Natural killer cell (primary cell): ENCODE data around the gene DNMT3B. TPM values are rescaled to one million over a fixed set of nuclear protein-coding genes. Genes with fewer than 3 reads are reported as not detected.

Experiments
- ATAC-seq, 3 donors: fragments of 150-1000 bp in 2 of 3; fragments of 200-7000 bp in 1 of 3; cut with Tn5 transposase; 1 replicate in 1 of 3; 2 replicates in 2 of 3; pipeline ENCODE4 v1.10.0; 2021; ENCODE audit warnings: mild to moderate bottlenecking in 2 of 3, moderate library complexity in 2 of 3
- DNase-seq, 2 donors: peaks; one replicate each; pipeline versions ENCODE4 v3.0.0 to v3.0.0-alpha.2; 2013 to 2021; ENCODE audit warnings: mixed read lengths in 1 of 2
- H3K27ac ChIP-seq: one replicate; pipeline ENCODE4 v1.5.1; 2013; ENCODE audit warnings: mild to moderate bottlenecking, low read length
- H3K27me3 ChIP-seq: one replicate; pipeline ENCODE4 v1.6.1; 2013; ENCODE audit warnings: low read length; ENCODE audit not compliant: control insufficient read depth, insufficient read depth
- H3K36me3 ChIP-seq: one replicate; pipeline ENCODE4 v1.6.1; 2013; ENCODE audit warnings: low read length; ENCODE audit not compliant: control insufficient read depth, insufficient read depth
- H3K4me1 ChIP-seq: one replicate; pipeline ENCODE4 v1.6.1; 2013; ENCODE audit warnings: low read length; ENCODE audit not compliant: control insufficient read depth, insufficient read depth
- H3K4me3 ChIP-seq: one replicate; pipeline ENCODE4 v1.5.1; 2013; ENCODE audit warnings: low read length
- H3K9me3 ChIP-seq: one replicate; pipeline ENCODE4 v1.6.1; 2013; ENCODE audit warnings: low read length; ENCODE audit not compliant: control insufficient read depth, insufficient read depth
- H3K27ac Mint-ChIP-seq, 2 donors: one replicate each; pipeline ENCODE4 v1.8.0; 2022; ENCODE audit warnings: mild to moderate bottlenecking in 2 of 2, mixed read lengths in 2 of 2, moderate library complexity in 1 of 2
- H3K27me3 Mint-ChIP-seq, 2 donors: one replicate each; pipeline ENCODE4 v1.8.0; 2022; ENCODE audit warnings: low read depth in 2 of 2, mixed read lengths in 2 of 2
- H3K36me3 Mint-ChIP-seq: one replicate; pipeline ENCODE4 v1.8.0; 2022; ENCODE audit warnings: mixed read lengths
- H3K4me1 Mint-ChIP-seq, 2 donors: one replicate each; pipeline ENCODE4 v1.8.0; 2022; ENCODE audit warnings: mixed read lengths in 2 of 2
- H3K4me3 Mint-ChIP-seq: one replicate; pipeline ENCODE4 v1.8.0; 2022; ENCODE audit warnings: mild to moderate bottlenecking, moderate library complexity, mixed read lengths
- H3K9me3 Mint-ChIP-seq, 2 donors: one replicate each; pipeline ENCODE4 v1.8.0; 2022; ENCODE audit warnings: mixed read lengths in 2 of 2
- WGBS: methylation state at CpG from one replicate; pipeline ENCODE4 v1.1.7; 2013; ENCODE audit warnings: missing lambda C conversion rate; ENCODE audit not compliant: insufficient coverage; 5-methylcytosine and 5-hydroxymethylcytosine counted together
- intact Hi-C: fragments of 100-400 bp; cut with micrococcal nuclease; formaldehyde crosslinking; loops from one replicate; pipeline ENCODE4 v1.14.2; 2022
- total RNA-seq, 4 donors: library from RNA; stranded (reverse); fragments of 120-200 nt in 1 of 4; gene quantifications; one replicate each; pipeline versions ENCODE4 v1.2.3 to v1.2.4, GENCODE V29; 2013 to 2022
- TF ChIP-seq, protein P1 (sequence below): fragments of 200-600 bp; IDR thresholded peaks from one replicate; pipeline ENCODE4 v1.8.0; 2022; ENCODE audit warnings: antibody characterized with exemption

DNMT3B gene
- total RNA-seq, 3 donors from 2014 or later (not counting 1 experiment from before 2014, with no cell fraction given) = 0.42 to 0.68 (median 0.43) TPM

DNA sequence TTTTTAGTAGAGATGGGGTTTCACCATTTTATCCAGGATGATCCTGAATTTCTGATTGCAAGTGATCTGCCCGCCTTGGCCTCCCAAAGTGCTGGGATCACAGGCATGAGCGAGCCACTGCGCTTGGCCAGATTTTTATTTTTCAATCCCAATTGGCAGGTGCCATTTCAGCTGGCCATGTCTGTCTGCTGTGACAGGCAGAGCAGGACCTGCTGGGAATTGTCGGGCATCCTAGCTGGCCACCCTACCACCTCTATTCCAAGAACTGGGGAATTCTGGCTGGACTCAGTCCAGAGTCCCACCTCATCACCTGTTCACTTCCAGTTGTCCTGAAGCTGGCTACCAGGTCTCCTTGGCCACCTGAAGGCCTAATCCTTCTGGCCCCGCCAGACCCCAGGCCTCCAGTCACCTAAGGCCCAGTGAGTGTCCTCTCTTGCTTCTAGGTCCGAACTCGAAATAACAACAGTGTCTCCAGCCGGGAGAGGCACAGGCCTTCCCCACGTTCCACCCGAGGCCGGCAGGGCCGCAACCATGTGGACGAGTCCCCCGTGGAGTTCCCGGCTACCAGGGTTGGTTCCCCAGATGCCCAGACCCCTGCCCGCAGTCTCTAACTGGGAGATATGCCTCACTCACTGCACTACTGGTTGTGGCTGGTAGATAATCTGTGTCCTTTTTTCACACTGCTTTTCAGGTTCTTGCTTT lies 24.0 kb downstream of the DNMT3B start:
- no peak overlapping the region for H3K27ac Mint-ChIP-seq
- no peak overlapping the region for H3K4me3 ChIP-seq
- no peaks in the 10 kb centered on the region for H3K27me3 Mint-ChIP-seq
- H3K4me1 ChIP-seq = no peaks in the 10 kb centered on the region
- H3K36me3 Mint-ChIP-seq = no peaks in the 10 kb centered on the region
- 96% methylated on average over 16 of the region's 16 CpGs for WGBS
- no peaks in the 10 kb centered on the region for H3K9me3 ChIP-seq
- no peaks in the 10 kb centered on the region for H3K27me3 ChIP-seq
- DNase-seq (no peak), ATAC-seq (no peak)
- H3K4me3 Mint-ChIP-seq = no peak overlapping the region
- intact Hi-C loops = no loop called here
- H3K36me3 ChIP-seq = no peaks in the 10 kb centered on the region
- peaks cover 7 to 18% of the 10 kb centered on the region in 2 donors for H3K4me1 Mint-ChIP-seq
- TF ChIP-seq, protein P1, sequence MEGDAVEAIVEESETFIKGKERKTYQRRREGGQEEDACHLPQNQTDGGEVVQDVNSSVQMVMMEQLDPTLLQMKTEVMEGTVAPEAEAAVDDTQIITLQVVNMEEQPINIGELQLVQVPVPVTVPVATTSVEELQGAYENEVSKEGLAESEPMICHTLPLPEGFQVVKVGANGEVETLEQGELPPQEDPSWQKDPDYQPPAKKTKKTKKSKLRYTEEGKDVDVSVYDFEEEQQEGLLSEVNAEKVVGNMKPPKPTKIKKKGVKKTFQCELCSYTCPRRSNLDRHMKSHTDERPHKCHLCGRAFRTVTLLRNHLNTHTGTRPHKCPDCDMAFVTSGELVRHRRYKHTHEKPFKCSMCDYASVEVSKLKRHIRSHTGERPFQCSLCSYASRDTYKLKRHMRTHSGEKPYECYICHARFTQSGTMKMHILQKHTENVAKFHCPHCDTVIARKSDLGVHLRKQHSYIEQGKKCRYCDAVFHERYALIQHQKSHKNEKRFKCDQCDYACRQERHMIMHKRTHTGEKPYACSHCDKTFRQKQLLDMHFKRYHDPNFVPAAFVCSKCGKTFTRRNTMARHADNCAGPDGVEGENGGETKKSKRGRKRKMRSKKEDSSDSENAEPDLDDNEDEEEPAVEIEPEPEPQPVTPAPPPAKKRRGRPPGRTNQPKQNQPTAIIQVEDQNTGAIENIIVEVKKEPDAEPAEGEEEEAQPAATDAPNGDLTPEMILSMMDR = no peak
- no peak overlapping the region for H3K27ac ChIP-seq
- H3K9me3 Mint-ChIP-seq = no peaks in the 10 kb centered on the region

GRCh38 chr20:32787168-32787567 lies 25.0 kb downstream of the DNMT3B start:
- no peak overlapping the region for H3K27ac ChIP-seq
- no peaks in the 10 kb centered on the region for H3K9me3 Mint-ChIP-seq
- H3K4me1 ChIP-seq = no peaks in the 10 kb centered on the region
- H3K27me3 Mint-ChIP-seq = no peaks in the 10 kb centered on the region
- H3K36me3 Mint-ChIP-seq = no peaks in the 10 kb centered on the region
- intact Hi-C loops = no loop called here
- peaks cover 7 to 13% of the 10 kb centered on the region in 2 donors for H3K4me1 Mint-ChIP-seq
- no peak for ATAC-seq
- H3K4me3 ChIP-seq = no peak overlapping the region
- no peak overlapping the region for H3K4me3 Mint-ChIP-seq
- no peaks in the 10 kb centered on the region for H3K27me3 ChIP-seq
- 89% methylated on average over 16 of the region's 16 CpGs for WGBS
- TF ChIP-seq, protein P1 = no peak
- no peak overlapping the region for H3K27ac Mint-ChIP-seq
- no peaks in the 10 kb centered on the region for H3K36me3 ChIP-seq
- no peaks in the 10 kb centered on the region for H3K9me3 ChIP-seq
- DNase-seq = no peak

GRCh38 chr20:32789896-32790750 lies 27.9 kb downstream of the DNMT3B start:
- peaks cover 6% of the 10 kb centered on the region for H3K4me1 ChIP-seq
- Mint-ChIP-seq H3K27ac (no peak overlapping the region), H3K9me3 (no peaks in the 10 kb centered on the region), H3K4me3 (no peak overlapping the region), H3K27me3 (no peaks in the 10 kb centered on the region), H3K36me3 (no peaks in the 10 kb centered on the region), H3K4me1 (peaks cover 7 to 13% of the 10 kb centered on the region in 2 donors)
- TF ChIP-seq, protein P1 = peak; percentile 94
- no peak overlapping the region for H3K4me3 ChIP-seq
- no peak overlapping the region for H3K27ac ChIP-seq
- no peaks in the 10 kb centered on the region for H3K9me3 ChIP-seq
- no peaks in the 10 kb centered on the region for H3K36me3 ChIP-seq
- 63% methylated on average over 5 of the region's 6 CpGs for WGBS
- ATAC-seq = peak; percentile 85 to 99 (median 96)
- intact Hi-C loops = loop anchor here (2.0 to 5.0 kb wide), 3 partner anchors 155 to 507 kb away; no protein-coding TSS in a partner anchor
- peak; percentile 60 to 85 for DNase-seq
- no peaks in the 10 kb centered on the region for H3K27me3 ChIP-seq
